Measurements from ENCODE around the gene TOB2.

Gene TOB2

DNA sequence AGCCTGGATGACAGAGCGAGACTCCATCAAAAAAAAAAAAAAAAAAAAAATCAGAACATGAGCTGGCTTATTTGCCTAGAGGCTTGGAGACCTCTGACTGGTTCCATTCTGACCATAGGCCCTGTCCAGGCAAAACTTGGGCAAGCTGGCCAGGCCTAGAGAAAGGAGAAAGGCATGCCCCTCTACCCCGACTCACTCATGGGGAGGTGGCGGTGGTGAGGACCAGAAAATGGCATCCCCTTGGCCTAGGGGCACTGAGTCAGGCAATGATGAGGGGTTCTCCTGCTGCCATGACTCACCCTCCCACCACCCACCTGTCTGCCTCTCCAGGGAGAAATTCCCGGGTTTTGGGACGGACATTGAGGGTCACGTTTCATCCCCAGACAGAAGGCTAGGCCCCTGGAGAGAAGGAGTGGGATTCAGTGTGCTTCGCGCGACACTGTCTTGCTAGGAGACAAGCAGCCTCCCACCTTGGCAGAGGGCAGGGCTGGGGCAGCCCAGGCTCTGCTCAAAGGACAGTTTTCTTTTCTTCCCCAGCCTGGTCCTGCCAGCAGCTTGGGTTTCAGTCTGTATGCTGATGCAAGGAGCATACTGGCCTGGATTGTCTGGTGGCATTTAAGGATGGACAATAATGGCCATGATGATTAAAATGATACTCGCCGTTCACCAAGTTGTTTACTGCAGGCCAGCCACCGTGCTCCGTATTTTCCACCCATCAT lies 17.2 kb downstream of the TOB2 start (continued):
- TF ChIP-seq SCRT2 (tag by site-specific recombination; IDR thresholded peaks at IDR 0.05), result peak; percentile 64; the same call in 1 of the 2 replicates

DNA sequence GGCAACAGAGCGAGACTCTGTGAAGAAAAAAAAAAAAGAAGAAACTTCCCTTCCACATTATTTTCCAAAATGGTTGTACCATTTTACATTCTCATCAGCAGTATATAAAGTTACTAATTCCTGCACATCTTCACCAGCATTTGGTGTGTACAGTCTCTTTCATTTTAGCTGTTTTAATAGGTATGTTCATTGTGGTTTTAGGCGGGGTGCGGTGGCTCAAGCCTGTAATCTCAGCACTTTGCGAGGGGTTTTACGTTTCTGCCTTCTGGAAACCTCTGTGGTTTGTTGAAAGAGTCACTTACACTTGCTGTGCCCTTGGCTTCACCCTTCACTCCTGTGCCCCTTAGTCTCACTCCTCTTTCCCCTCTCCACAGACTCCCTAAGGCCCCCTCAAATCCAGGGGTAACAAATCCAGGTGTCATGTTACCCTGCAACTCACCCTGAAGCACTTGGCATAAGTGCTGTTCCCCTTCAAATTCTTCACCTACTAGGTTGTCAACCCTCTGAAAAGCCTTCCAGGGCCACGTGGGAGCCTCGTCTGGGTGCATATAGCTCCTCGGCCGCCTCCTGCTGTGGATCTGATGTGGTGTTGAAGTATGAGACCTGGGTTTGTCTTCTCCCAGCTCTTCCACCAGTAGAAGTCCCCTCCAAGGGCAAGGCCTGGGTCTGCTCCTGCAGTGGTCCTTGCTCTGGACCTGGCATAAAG lies 20.8 kb downstream of the TOB2 start:
- CTCF ChIA-PET, result interaction anchor here (0.6 to 1.7 kb wide), 2 partner anchors 92 to 156 kb away, joined by 5 to 6 read pairs; no protein-coding TSS in a partner anchor
- no peak overlapping the region for H3K4me3 ChIP-seq (ENCODE audit: low read depth, low read length)
- H3K36me3 ChIP-seq (ENCODE audit: control insufficient read depth in 2 of 2, insufficient read depth in 1 of 2, low read length in 2 of 2), result peaks cover 9 to 28% of the 10 kb centered on the region in 2 experiments; a peak in 2 of 3 replicates
- TF ChIP-seq SP7 (tag by site-specific recombination; IDR thresholded peaks at IDR 0.05) (peak; percentile 92), WT1 (tag by site-specific recombination; IDR thresholded peaks at IDR 0.05) (peak; percentile 33; the same call in 1 of the 2 replicates), ZBTB48 (tag by site-specific recombination; IDR thresholded peaks at IDR 0.05) (0 out of 2 replicates have a peak, but pooled peaks have one; percentile 23), ZBTB8A (tag by site-specific recombination; IDR thresholded peaks at IDR 0.05) (0 out of 2 replicates have a peak, but pooled peaks have one; percentile 28), GLIS1 (tag by site-specific recombination; IDR thresholded peaks at IDR 0.05) (peak; percentile 83), KLF1 (tag by site-specific recombination; IDR thresholded peaks at IDR 0.05) (peak; percentile 64), ZNF341 (tag by site-specific recombination; IDR thresholded peaks at IDR 0.05; ENCODE audit: low read depth) (peak; percentile 13; the same call in 1 of the 2 replicates), ZNF623 (tag by site-specific recombination; IDR thresholded peaks at IDR 0.05) (no peak), ZNF514 (tag by site-specific recombination; IDR thresholded peaks at IDR 0.05) (no peak)
- TF ChIP-seq, protein P1, sequence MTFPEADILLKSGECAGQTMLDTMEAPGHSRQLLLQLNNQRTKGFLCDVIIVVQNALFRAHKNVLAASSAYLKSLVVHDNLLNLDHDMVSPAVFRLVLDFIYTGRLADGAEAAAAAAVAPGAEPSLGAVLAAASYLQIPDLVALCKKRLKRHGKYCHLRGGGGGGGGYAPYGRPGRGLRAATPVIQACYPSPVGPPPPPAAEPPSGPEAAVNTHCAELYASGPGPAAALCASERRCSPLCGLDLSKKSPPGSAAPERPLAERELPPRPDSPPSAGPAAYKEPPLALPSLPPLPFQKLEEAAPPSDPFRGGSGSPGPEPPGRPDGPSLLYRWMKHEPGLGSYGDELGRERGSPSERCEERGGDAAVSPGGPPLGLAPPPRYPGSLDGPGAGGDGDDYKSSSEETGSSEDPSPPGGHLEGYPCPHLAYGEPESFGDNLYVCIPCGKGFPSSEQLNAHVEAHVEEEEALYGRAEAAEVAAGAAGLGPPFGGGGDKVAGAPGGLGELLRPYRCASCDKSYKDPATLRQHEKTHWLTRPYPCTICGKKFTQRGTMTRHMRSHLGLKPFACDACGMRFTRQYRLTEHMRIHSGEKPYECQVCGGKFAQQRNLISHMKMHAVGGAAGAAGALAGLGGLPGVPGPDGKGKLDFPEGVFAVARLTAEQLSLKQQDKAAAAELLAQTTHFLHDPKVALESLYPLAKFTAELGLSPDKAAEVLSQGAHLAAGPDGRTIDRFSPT (tag by site-specific recombination; IDR thresholded peaks at IDR 0.05), result no peak
- TF ChIP-seq, protein P2, sequence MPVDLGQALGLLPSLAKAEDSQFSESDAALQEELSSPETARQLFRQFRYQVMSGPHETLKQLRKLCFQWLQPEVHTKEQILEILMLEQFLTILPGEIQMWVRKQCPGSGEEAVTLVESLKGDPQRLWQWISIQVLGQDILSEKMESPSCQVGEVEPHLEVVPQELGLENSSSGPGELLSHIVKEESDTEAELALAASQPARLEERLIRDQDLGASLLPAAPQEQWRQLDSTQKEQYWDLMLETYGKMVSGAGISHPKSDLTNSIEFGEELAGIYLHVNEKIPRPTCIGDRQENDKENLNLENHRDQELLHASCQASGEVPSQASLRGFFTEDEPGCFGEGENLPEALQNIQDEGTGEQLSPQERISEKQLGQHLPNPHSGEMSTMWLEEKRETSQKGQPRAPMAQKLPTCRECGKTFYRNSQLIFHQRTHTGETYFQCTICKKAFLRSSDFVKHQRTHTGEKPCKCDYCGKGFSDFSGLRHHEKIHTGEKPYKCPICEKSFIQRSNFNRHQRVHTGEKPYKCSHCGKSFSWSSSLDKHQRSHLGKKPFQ (tag by site-specific recombination; IDR thresholded peaks at IDR 0.05), result peak; percentile 31; the same call in 1 of the 2 replicates
- TF ChIP-seq, protein P3, sequence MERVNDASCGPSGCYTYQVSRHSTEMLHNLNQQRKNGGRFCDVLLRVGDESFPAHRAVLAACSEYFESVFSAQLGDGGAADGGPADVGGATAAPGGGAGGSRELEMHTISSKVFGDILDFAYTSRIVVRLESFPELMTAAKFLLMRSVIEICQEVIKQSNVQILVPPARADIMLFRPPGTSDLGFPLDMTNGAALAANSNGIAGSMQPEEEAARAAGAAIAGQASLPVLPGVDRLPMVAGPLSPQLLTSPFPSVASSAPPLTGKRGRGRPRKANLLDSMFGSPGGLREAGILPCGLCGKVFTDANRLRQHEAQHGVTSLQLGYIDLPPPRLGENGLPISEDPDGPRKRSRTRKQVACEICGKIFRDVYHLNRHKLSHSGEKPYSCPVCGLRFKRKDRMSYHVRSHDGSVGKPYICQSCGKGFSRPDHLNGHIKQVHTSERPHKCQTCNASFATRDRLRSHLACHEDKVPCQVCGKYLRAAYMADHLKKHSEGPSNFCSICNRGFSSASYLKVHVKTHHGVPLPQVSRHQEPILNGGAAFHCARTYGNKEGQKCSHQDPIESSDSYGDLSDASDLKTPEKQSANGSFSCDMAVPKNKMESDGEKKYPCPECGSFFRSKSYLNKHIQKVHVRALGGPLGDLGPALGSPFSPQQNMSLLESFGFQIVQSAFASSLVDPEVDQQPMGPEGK (tag by site-specific recombination; IDR thresholded peaks at IDR 0.05), result 0 out of 2 replicates have a peak, but pooled peaks have one; percentile 9
- POLR2A ChIA-PET, result interaction anchor here (0.6 to 2.0 kb wide), 7 partner anchors 8 to 187 kb away, joined by 3 to 10 read pairs (median 5); partner anchors contain the start of genes ACO2, PHF5A, TEF and TOB2
- no peaks in the 10 kb centered on the region for H3K9me3 ChIP-seq (ENCODE audit: control insufficient read depth, insufficient read depth, low read depth, low read length)
- H3K27ac ChIP-seq (ENCODE audit: extremely low read depth, low read depth, low read length), result peak overlapping the region; percentile 49; the same call in 1 of the 2 replicates
- peaks cover 4% of the 10 kb centered on the region; the same call in 1 of the 2 replicates for H3K4me1 ChIP-seq (ENCODE audit: control insufficient read depth, insufficient read depth, low read length)

DNA sequence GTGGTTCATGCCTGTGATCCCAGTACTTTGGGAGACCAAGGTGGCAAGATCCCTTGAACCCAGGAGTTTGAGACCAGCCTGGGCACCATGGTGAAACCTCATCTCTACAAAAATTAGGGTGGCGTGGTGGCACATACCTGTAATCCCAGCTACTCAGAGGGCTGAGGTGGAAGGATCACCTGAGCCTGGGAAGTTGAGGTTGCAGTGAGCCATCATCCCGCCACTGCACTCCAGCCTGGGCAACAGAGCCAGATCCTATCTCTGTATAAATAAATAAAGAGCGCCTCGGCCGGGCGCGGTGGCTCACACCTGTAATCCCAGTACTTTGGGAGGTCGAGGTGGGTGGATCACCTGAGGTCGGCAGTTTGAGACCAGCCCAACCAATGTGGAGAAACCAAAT lies 27.9 kb downstream of the TOB2 start:
- ChIA-PET CTCF (interaction anchor here (0.9 to 2.2 kb wide), 4 partner anchors 15 to 108 kb away, joined by 3 to 6 read pairs (median 4); no protein-coding TSS in a partner anchor), POLR2A (interaction anchor here (0.6 to 5.4 kb wide), 4 partner anchors 27 to 853 kb away, joined by 3 to 36 read pairs (median 4); partner anchors contain the start of gene TOB2)
- Histone ChIP-seq H3K4me1 (ENCODE audit: control insufficient read depth, insufficient read depth, low read length) (peaks cover 6% of the 10 kb centered on the region; the same call in 1 of the 2 replicates), H3K4me3 (ENCODE audit: low read depth, low read length) (no peak overlapping the region), H3K9me3 (ENCODE audit: control insufficient read depth, insufficient read depth, low read depth, low read length) (no peaks in the 10 kb centered on the region), H3K36me3 (ENCODE audit: control insufficient read depth in 2 of 2, insufficient read depth in 1 of 2, low read length in 2 of 2) (peaks cover 6 to 13% of the 10 kb centered on the region in 2 experiments; a peak in 2 of 3 replicates), H3K27ac (ENCODE audit: extremely low read depth, low read depth, low read length) (no peak overlapping the region)
- TF ChIP-seq HOXC10 (CRISPR knock-in tag; IDR thresholded peaks at IDR 0.05) (no peak), ZNF423 (tag by site-specific recombination; IDR thresholded peaks at IDR 0.05) (no peak), ZFP37 (tag by site-specific recombination; IDR thresholded peaks at IDR 0.05) (no peak), ZNF121 (tag by site-specific recombination; IDR thresholded peaks at IDR 0.05) (peak; percentile 54)
